NCI-H1105 (cell line): ENCODE data around the gene NIPSNAP3A.

Experiments used
- DNase-seq: peaks from one replicate; lab custom pipeline; 2025; lab: John Stamatoyannopoulos, UW

NIPSNAP3A gene

GRCh38 chr9:104774831-104775573 lies 27.5 kb downstream of the NIPSNAP3A start:
- DNase-seq = no peak

- no peak for DNase-seq
Measured at GRCh38 chr9:104775574-104775936, 28.1 kb downstream of the NIPSNAP3A start.

- DNase-seq = no peak
Measured at GRCh38 chr9:104775976-104776375, 28.5 kb downstream of the NIPSNAP3A start.

GRCh38 chr9:104776797-104777196 lies 29.3 kb downstream of the NIPSNAP3A start:
- no peak for DNase-seq

- no peak for DNase-seq
Measured at GRCh38 chr9:104778802-104779201, 31.3 kb downstream of the NIPSNAP3A start.

- peak; percentile 29 for DNase-seq
Measured at GRCh38 chr9:104779334-104779733, 31.9 kb downstream of the NIPSNAP3A start.

- no peak for DNase-seq
Measured at GRCh38 chr9:104779946-104780535, 32.6 kb downstream of the NIPSNAP3A start.

- peak; percentile 5 for DNase-seq
Measured at GRCh38 chr9:104780796-104781395, 33.4 kb downstream of the NIPSNAP3A start.

GRCh38 chr9:104783588-104783987 lies 36.1 kb downstream of the NIPSNAP3A start:
- DNase-seq = no peak

GRCh38 chr9:104784098-104784497 lies 36.6 kb downstream of the NIPSNAP3A start:
- no peak for DNase-seq

GRCh38 chr9:104786293-104786692 lies 38.8 kb downstream of the NIPSNAP3A start:
- DNase-seq = no peak

- DNase-seq = no peak
Measured at GRCh38 chr9:104787306-104788015, 40.0 kb downstream of the NIPSNAP3A start.

- no peak for DNase-seq
Measured at GRCh38 chr9:104788251-104788650, 40.8 kb downstream of the NIPSNAP3A start.

- no peak for DNase-seq
Measured at GRCh38 chr9:104794070-104794469, 46.6 kb downstream of the NIPSNAP3A start.

GRCh38 chr9:104795082-104795481 lies 47.6 kb downstream of the NIPSNAP3A start:
- no peak for DNase-seq

- no peak for DNase-seq
Measured at GRCh38 chr9:104795857-104796256, 48.4 kb downstream of the NIPSNAP3A start.

GRCh38 chr9:104798209-104798995 lies 50.9 kb downstream of the NIPSNAP3A start:
- no peak for DNase-seq

- DNase-seq = no peak
Measured at GRCh38 chr9:104800068-104800785, 52.7 kb downstream of the NIPSNAP3A start.

- no peak for DNase-seq
Measured at GRCh38 chr9:104802110-104802509, 54.6 kb downstream of the NIPSNAP3A start.

- DNase-seq = no peak
Measured at GRCh38 chr9:104802906-104803305, 55.4 kb downstream of the NIPSNAP3A start.

GRCh38 chr9:104805441-104805840 lies 58.0 kb downstream of the NIPSNAP3A start:
- no peak for DNase-seq
